Suprapubic skin (tissue), 4 donors: ENCODE results near the gene FBLN1. TPM values are rescaled to one million over a fixed set of nuclear protein-coding genes. Genes with fewer than 3 reads are reported as not detected.
A peak's percentile ranks its signal among the peaks of the same experiment; 100 is the strongest.

Source experiments
- DNase-seq, 2 donors: peaks; one replicate each; pipeline ENCODE4 v3.0.0-alpha.2; 2019; ENCODE audit warnings: low spot score in 2 of 2
- H3K27ac ChIP-seq: fragments of 200-600 bp; sonication (generic); one replicate; pipeline ENCODE4 v1.5.1; 2019
- H3K27me3 ChIP-seq: fragments of 200-600 bp; sonication (generic); one replicate; pipeline ENCODE4 v1.5.1; 2019
- H3K36me3 ChIP-seq: fragments of 200-600 bp; sonication (generic); one replicate; pipeline ENCODE4 v1.5.1; 2019
- H3K4me1 ChIP-seq: fragments of 200-600 bp; sonication (generic); one replicate; pipeline ENCODE4 v1.5.1; 2019
- H3K4me3 ChIP-seq: fragments of 200-600 bp; sonication (generic); one replicate; pipeline ENCODE4 v1.5.1; 2019; ENCODE audit warnings: mild to moderate bottlenecking
- H3K9me3 ChIP-seq: fragments of 200-600 bp; sonication (generic); one replicate; pipeline ENCODE4 v1.5.1; 2019
- EP300 ChIP-seq: sonication (generic); formaldehyde crosslinking; IDR thresholded peaks from one replicate; pipeline ENCODE4 v1.6.1; 2017; ENCODE audit warnings: antibody characterized with exemption
- POLR2A ChIP-seq, 2 donors: fragments of 450-650 bp; IDR thresholded peaks; one replicate each; pipeline ENCODE4 v1.6.1; 2017; ENCODE audit warnings: antibody characterized with exemption in 2 of 2, mild to moderate bottlenecking in 2 of 2, moderate library complexity in 2 of 2
- POLR2AphosphoS5 ChIP-seq, 3 donors: sonication (generic); formaldehyde crosslinking; IDR thresholded peaks; one replicate each; pipeline ENCODE4 v1.6.1; 2017; ENCODE audit warnings: antibody characterized with exemption in 3 of 3
- WGBS: methylation state at CpG from one replicate; pipeline ENCODE4 v1.1.5; 2018; 5-methylcytosine and 5-hydroxymethylcytosine counted together
- total RNA-seq, 4 donors: library from RNA; depleted of rRNA; stranded (reverse); fragments of >200 nt; gene quantifications; one replicate each; pipeline ENCODE4 v1.1.0, GENCODE V29; 2016
- TF ChIP-seq, protein P1 (sequence below), 2 donors: fragments of 200-600 bp in 1 of 2; fragments of 450-650 bp in 1 of 2; sonication (generic) in 1 of 2; IDR thresholded peaks; one replicate each; pipeline ENCODE4 v1.5.1; 2016 to 2019; ENCODE audit warnings: antibody characterized with exemption in 2 of 2, mild to moderate bottlenecking in 1 of 2, moderate library complexity in 1 of 2

Gene FBLN1
- total RNA-seq, 4 donors from 2014 or later = 111 to 174 (median 139) TPM

DNA sequence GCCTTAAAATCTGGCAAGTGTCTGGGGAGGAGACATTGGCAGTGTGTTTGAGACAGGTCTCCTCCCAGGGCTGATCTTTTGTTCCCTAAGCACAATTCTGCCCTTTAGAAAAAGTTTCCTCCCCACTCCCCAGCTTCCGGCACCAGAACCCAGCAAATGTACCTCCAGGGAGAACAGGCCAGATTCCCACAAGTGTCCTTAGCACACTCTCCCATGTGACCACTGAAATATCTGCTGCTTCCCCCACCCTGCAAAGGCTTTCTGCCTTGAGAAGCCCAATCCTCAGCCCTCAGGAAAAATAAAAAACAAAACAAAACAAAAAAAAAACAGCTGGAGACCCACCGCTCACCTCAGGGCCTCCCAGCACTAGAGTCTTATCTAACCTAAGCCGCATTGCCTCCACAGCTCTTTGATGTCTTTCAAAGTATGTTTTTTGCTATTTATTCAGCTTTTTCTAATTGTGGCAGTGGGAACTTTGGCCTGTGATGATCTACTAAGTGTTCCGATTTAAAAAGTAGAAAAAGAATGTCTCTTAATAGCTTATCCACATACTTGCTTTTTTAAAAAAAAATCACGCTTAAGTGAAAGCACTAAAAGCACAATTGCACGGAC lies 29.0 kb upstream of the FBLN1 start:
- Histone ChIP-seq H3K27ac (peak overlapping the region; percentile 36), H3K4me1 (peaks cover 60% of the 10 kb centered on the region), H3K36me3 (no peaks in the 10 kb centered on the region), H3K27me3 (no peaks in the 10 kb centered on the region), H3K9me3 (no peaks in the 10 kb centered on the region), H3K4me3 (no peak overlapping the region)
- DNase-seq = no peak
- TF ChIP-seq, protein P1, sequence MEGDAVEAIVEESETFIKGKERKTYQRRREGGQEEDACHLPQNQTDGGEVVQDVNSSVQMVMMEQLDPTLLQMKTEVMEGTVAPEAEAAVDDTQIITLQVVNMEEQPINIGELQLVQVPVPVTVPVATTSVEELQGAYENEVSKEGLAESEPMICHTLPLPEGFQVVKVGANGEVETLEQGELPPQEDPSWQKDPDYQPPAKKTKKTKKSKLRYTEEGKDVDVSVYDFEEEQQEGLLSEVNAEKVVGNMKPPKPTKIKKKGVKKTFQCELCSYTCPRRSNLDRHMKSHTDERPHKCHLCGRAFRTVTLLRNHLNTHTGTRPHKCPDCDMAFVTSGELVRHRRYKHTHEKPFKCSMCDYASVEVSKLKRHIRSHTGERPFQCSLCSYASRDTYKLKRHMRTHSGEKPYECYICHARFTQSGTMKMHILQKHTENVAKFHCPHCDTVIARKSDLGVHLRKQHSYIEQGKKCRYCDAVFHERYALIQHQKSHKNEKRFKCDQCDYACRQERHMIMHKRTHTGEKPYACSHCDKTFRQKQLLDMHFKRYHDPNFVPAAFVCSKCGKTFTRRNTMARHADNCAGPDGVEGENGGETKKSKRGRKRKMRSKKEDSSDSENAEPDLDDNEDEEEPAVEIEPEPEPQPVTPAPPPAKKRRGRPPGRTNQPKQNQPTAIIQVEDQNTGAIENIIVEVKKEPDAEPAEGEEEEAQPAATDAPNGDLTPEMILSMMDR (IDR thresholded peaks at IDR 0.05) = no peak
- TF ChIP-seq POLR2AphosphoS5 (IDR thresholded peaks at IDR 0.05) = no peak
- TF ChIP-seq EP300 = no peak
- TF ChIP-seq POLR2A (IDR thresholded peaks at IDR 0.05) = no peak
- 71% methylated on average over 6 of the region's 6 CpGs for WGBS

DNA sequence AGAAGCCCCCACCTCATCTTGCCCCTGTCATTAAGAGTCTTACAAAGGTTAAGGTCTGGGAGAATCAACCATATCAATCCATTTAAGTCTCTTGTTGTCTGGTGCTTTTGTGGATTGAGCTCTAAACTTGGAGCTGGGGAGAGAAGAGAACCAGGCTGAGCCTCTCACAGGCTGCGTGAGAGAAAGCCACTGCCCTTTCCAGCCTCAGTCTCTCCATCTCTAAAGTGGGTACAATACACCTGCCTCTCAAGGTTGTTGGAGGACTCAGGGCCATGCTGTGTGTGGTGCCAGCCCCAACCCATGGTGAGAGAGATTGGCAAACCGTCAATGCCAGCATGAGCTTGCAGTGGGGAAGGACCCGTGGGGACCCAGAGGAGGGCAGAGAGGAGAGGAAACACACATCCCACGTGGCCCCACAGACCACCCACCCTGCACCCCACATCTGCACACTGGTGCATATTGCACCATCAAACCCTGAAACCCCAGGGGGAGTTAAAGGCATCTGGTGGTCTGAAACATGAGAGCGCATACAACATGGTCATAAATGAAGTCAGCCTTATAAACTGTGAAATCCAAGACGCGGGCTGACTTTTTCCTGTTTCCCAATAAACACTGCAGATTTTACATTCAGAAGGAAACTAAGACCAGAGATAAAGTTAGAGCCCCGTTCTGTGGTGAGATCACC lies 27.5 kb upstream of the FBLN1 start:
- no peak for TF ChIP-seq POLR2AphosphoS5 (IDR thresholded peaks at IDR 0.05)
- Histone ChIP-seq H3K4me3 (no peak overlapping the region), H3K27me3 (no peaks in the 10 kb centered on the region), H3K36me3 (no peaks in the 10 kb centered on the region), H3K4me1 (peaks cover 45% of the 10 kb centered on the region), H3K9me3 (no peaks in the 10 kb centered on the region), H3K27ac (no peak overlapping the region)
- WGBS = 63% methylated on average over 5 of the region's 8 CpGs
- no peak for DNase-seq

DNA sequence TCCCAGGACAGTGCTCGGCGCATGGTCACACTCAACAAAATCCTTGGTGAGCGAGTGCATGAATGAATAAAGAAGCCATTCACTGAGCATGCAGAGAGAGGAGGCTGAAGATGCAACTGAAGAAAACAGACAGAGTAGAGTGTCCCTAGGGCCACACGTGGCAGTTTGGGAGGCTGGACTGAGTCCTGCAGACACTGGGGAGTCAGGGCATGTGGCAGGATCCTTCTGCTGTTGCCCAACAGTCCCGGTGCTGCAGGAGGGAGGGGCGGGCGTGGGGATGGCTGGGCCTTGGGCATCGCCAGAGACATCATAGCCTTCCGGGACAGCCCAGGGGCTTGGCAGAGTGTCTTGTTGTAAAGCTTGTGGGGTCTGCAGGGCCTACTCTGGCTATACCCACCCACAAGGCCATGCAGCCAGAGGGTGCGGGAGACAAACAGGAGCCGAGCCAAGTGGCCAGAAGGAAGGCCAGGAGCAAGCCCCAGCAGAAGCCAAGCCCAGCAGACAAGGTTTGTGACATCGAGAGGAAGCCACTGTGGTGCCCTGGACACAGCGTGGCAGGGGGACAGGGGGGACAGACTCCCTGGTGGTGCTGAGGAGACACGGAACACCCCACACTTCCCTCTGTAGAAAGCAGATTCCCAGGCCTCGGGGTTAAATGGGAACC lies 26.7 kb upstream of the FBLN1 start:
- Histone ChIP-seq H3K36me3 (no peaks in the 10 kb centered on the region), H3K4me3 (no peak overlapping the region), H3K27me3 (no peaks in the 10 kb centered on the region), H3K4me1 (peaks cover 37% of the 10 kb centered on the region), H3K9me3 (no peaks in the 10 kb centered on the region), H3K27ac (peak overlapping the region; percentile 19)
- TF ChIP-seq POLR2A (IDR thresholded peaks at IDR 0.05) (no peak), EP300 (no peak), POLR2AphosphoS5 (IDR thresholded peaks at IDR 0.05) (no peak)
- TF ChIP-seq, protein P1 (IDR thresholded peaks at IDR 0.05) = no peak
- peak in 1 of 2 donors; percentile 84 for DNase-seq
- 65% methylated on average over 15 of the region's 15 CpGs for WGBS

DNA sequence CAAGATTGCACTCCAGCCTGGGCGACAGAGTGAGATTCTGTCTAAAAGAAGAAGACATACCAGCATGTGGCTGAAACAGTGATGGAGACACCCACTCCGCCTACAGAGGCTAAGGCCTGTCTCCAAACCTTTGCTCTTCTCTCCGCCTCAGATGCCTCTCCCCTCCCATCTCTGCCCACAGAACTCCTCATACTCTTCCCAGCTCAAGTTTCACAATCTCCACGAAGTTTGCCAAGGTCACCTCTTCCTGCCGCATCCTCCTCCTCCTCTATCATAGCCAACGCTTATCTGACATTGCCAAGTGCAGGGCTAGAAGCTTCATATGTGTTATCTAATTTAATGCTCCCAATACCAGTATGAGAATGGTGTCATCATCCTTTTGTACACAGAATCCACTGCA lies 25.9 kb upstream of the FBLN1 start:
- no peaks in the 10 kb centered on the region for H3K36me3 ChIP-seq
- H3K4me3 ChIP-seq = no peak overlapping the region
- 57% methylated on average over 6 of the region's 6 CpGs for WGBS
- H3K9me3 ChIP-seq = no peaks in the 10 kb centered on the region
- TF ChIP-seq, protein P1 (IDR thresholded peaks at IDR 0.05) = no peak
- TF ChIP-seq POLR2A (IDR thresholded peaks at IDR 0.05) = no peak
- no peak for TF ChIP-seq EP300
- TF ChIP-seq POLR2AphosphoS5 (IDR thresholded peaks at IDR 0.05) = no peak
- peak overlapping the region; percentile 19 for H3K27ac ChIP-seq
- no peak for DNase-seq
- no peaks in the 10 kb centered on the region for H3K27me3 ChIP-seq
- peaks cover 35% of the 10 kb centered on the region for H3K4me1 ChIP-seq

DNA sequence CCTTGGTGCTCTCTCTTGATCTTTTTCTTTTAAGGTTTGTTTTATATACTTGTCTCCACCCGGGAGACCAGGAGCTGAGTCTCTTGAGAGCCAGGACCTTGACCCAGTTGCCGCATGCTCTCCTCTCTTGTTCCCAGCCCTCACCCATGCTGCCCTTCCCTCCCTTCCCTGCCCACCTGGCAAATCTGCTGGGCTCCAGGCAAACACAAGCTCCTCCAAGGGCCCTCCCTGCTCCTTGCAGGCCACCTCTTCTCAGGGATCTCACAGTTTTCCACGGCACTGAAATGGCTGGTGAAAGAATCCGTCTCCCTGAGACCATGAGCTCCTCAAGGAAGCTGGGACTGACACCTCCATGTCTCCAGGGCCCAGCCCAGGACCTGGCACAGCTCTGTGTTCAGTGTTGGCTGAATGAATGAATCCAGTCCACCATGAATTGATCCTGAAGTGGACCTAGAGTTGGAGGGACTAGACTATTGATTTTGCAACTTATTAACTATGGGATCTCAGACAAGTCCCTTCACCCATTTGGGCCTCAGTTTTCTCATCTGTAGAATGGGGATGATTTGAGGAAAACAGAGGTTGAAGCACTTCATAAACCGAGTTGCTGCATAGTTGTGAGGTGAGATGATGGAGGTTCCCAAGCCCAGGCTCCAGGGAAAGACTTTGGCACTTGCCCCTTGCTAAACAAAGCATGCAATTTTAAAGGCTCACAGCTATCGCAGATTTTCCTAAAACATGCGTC lies 25.1 kb upstream of the FBLN1 start:
- DNase-seq = peak in 1 of 2 donors; percentile 50
- H3K9me3 ChIP-seq = no peaks in the 10 kb centered on the region
- H3K27ac ChIP-seq = no peak overlapping the region
- 86% methylated on average over 7 of the region's 7 CpGs for WGBS
- peaks cover 35% of the 10 kb centered on the region for H3K4me1 ChIP-seq
- H3K36me3 ChIP-seq = no peaks in the 10 kb centered on the region
- H3K27me3 ChIP-seq = no peaks in the 10 kb centered on the region
- no peak for TF ChIP-seq EP300
- TF ChIP-seq POLR2A (IDR thresholded peaks at IDR 0.05) = no peak
- TF ChIP-seq, protein P1 (IDR thresholded peaks at IDR 0.05) = no peak
- no peak overlapping the region for H3K4me3 ChIP-seq
